Right ventricle myocardium inferior (tissue), 1 donor: ENCODE results near the gene C6orf62. TPM values are rescaled to one million over a fixed set of nuclear protein-coding genes. Genes with fewer than 3 reads are reported as not detected.
"Not testable (repeated sequence)": the region's sequence is repeated elsewhere in the genome, so short reads cannot be mapped to it uniquely, and the experiment has no call there.

ENCODE experiments used
- ATAC-seq: fragments of 200-7000 bp; cut with Tn5 transposase; one replicate; pipeline ENCODE4 v1.9.1; 2020; ENCODE audit warnings: mild to moderate bottlenecking, moderate library complexity
- DNase-seq: peaks from one replicate; pipeline ENCODE4 v3.0.0; 2021; ENCODE audit errors: missing footprints
- intact Hi-C: fragments of 100-400 bp; cut with DNase I; formaldehyde crosslinking; loops from one replicate; pipeline ENCODE4 v1.11.0; 2022
- long read RNA-seq: library from polyadenylated mRNA; unstranded; transcript quantifications from one replicate; pipeline ENCODE4 v2.0.0, GENCODE V29; 2021
- total RNA-seq: library from RNA; stranded (reverse); fragmentation: NEBNext Ultra II Directional; extraction: Animal tissue kit (Norgen Biotek cat#: 25700); gene quantifications from one replicate; pipeline ENCODE4 v1.2.1, GENCODE V29; 2021
- donor health status: DM: no; HTN: yes; CAD: no; lungs with severe emphysema.

The C6orf62 gene
- 43.2 TPM for total RNA-seq
- long read RNA-seq, full-length matches to known transcripts, result 3 of 3 reads
- long read RNA-seq, partial matches to known transcripts, result 0 of 3 reads
- long read RNA-seq, other reads (novel, unspliced or antisense), result 0 of 3 reads

- intact Hi-C loops, result no loop called here
- DNase-seq (peak; percentile 74), ATAC-seq (no peak)
Observed at GRCh38 chr6:24719125-24719971, at the start of gene C6orf62. Gene C6orf62 (minus strand): TSS chr6:24719154. CDS start chr6:24718668, 486 bp downstream.

DNA sequence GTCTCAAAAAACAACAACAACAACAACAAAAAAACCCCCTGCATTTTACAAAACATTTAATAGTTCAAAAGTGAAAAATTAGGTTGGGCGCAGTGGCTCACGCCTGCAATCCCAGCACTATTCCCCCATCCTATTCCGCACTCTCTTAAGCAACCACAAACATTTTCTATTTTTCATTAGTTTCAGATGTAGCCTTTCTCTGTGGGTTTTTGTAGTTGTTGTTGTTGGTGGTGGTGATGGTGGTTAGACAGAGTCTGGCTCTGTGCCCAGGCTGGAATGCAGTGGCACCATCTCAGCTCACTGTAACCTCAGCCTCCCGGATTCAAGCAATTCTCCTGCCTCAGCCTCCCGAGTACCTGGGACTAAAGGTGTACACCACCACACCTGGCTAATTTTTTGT lies 49.4 kb upstream of the C6orf62 start:
- intact Hi-C loops, result no loop called here
- ATAC-seq, result no peak
- DNase-seq, result no peak

DNA sequence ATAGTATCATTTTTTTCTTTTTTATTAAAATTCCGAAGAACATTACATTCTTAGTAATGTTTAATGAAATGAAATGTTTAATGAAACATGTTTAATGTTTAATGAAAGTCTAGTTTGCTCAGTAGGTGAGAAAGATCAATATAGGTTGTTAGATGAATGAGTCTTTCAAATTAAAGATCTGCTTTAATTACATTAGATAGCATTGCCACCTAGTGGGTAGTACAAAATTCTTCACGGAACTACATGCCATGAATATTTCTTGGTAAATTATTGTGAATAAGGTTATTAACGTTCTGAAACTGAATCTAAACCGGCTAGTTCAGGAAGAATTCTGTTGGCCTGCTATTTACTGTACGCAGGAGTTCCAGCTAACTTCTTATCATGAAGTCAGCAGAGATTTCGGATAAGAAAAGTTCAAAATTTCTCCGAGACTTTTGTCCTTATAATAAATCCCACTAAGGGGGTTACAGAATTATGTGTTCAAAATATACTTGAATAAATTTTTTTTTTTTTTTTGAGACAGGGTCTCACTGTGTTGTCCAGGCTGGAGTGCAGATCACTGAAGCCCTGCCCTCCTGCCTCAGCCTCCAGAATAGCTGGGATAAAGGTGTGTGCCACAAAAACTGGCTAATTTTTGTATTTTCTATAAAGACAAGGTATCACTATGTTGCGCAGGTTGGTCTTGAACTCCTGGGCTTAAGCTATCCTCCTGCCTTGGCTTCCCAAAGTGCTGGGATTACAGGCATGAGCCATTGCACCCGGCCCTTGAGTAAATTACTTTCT lies 47.9 kb upstream of the C6orf62 start:
- intact Hi-C loops, result no loop called here
- no peak for ATAC-seq
- no peak for DNase-seq

- DNase-seq, intact Hi-C loops, ATAC-seq: not testable (repeated sequence)
Observed at GRCh38 chr6:24765968-24766367, 47.0 kb upstream of the C6orf62 start.

GRCh38 chr6:24764833-24765828 lies 46.2 kb upstream of the C6orf62 start:
- ATAC-seq, result not testable (repeated sequence)

GRCh38 chr6:24763578-24763977 lies 44.6 kb upstream of the C6orf62 start:
- DNase-seq (no peak), ATAC-seq (no peak)
- intact Hi-C loops, result loop anchor here (5.0 kb wide), 1 partner anchor 181 kb away; no protein-coding TSS in a partner anchor

More at GRCh38 chr6:24764833-24765828, 46.2 kb upstream of the C6orf62 start:
- not testable (repeated sequence) for DNase-seq
- intact Hi-C loops, result loop anchor here (5.0 kb wide), 1 partner anchor 183 kb away; no protein-coding TSS in a partner anchor

DNA sequence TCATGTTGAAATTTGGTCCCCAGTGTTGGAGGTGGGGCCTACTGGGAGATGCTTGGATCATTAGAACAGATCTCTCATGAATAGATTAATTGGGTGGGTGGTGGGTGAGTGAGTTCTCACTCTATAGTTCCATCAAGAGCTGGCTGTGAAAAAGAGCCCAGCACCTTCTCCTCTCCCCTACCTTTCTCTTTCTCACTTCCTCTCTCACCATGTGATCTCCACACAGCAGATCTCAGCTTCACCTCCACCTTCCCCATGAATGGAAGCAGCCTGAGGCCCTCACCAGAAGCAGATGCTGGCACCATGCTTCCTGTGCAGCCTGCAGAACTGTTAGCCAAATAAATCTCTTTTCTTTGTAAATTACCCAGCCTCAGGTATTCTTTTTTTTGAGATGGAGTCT lies 42.9 kb upstream of the C6orf62 start:
- ATAC-seq, result no peak
- DNase-seq, result no peak
- intact Hi-C loops, result loop anchor here (5.0 kb wide), 1 partner anchor 180 kb away; no protein-coding TSS in a partner anchor

DNA sequence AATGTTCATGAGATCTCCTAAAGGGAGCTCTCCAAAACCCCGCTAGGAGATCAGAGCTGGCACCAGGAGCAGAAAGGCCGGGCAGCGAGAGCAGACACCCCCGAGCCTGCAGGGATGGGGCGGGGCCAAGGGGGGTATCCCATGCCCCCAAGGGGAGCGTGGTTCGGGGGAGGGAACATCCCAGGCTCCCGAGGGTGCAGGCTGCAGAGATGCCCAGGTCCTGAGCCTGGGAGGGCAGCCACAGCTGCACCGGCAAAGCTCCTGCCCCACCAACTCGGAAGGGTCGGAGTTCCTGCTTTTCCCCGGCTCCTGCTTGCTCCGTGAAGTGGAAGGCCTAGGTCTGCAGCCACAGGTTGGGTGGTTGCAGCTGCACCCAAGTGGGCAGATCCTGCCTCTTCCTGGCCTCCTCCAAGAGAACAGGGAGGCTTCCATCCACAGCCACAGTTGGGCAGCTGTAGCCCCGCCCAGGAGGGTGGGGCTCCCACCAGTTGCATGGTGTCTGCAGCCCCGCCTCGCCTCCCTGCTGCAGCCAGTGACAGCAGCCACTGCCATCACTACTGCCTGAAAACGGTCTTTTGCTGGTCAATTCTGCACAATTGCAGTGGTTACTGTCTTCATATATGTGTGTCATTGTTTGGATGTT lies 42.4 kb upstream of the C6orf62 start:
- no peak for DNase-seq
- ATAC-seq, result no peak
- intact Hi-C loops, result loop anchor here (5.0 kb wide), 1 partner anchor 179 kb away; no protein-coding TSS in a partner anchor

- intact Hi-C loops, result loop anchor here (5.0 kb wide), 1 partner anchor 178 kb away; no protein-coding TSS in a partner anchor
- ATAC-seq (no peak), DNase-seq (no peak)
Observed at GRCh38 chr6:24760210-24760609, 41.3 kb upstream of the C6orf62 start.

GRCh38 chr6:24759718-24760117 lies 40.8 kb upstream of the C6orf62 start:
- intact Hi-C loops, result loop anchor here (5.0 kb wide), 1 partner anchor 177 kb away; no protein-coding TSS in a partner anchor
- ATAC-seq, result no peak
- no peak for DNase-seq

- peak; percentile 28 for ATAC-seq
- intact Hi-C loops, result no loop called here
Observed at GRCh38 chr6:24757611-24758010, 38.7 kb upstream of the C6orf62 start.

GRCh38 chr6:24755279-24755678 lies 36.3 kb upstream of the C6orf62 start:
- DNase-seq (no peak), ATAC-seq (no peak)
- intact Hi-C loops, result no loop called here

More at GRCh38 chr6:24757611-24758010, 38.7 kb upstream of the C6orf62 start:
- no peak for DNase-seq

GRCh38 chr6:24754378-24754777 lies 35.4 kb upstream of the C6orf62 start:
- DNase-seq, ATAC-seq, intact Hi-C loops: not testable (repeated sequence)

DNA sequence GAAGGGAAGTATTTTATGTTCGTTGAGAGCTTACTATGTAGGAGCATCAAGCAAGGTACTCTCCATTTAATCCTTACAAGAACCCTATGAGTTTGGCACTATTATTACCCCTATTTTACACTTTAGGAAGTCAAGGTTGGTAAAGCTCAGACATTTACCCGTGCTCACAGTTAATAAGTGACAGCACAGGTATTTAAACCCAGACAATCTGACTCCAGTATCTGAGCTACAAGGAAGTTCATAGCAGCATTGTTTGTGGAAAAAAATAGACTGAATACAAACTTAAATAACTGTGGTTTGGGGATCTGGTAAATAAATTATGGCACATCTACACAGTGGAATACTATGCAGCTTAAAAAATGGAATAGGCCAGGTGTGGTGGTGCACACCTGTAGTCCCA lies 34.6 kb upstream of the C6orf62 start:
- intact Hi-C loops, result no loop called here
- DNase-seq (no peak), ATAC-seq (no peak)

DNA sequence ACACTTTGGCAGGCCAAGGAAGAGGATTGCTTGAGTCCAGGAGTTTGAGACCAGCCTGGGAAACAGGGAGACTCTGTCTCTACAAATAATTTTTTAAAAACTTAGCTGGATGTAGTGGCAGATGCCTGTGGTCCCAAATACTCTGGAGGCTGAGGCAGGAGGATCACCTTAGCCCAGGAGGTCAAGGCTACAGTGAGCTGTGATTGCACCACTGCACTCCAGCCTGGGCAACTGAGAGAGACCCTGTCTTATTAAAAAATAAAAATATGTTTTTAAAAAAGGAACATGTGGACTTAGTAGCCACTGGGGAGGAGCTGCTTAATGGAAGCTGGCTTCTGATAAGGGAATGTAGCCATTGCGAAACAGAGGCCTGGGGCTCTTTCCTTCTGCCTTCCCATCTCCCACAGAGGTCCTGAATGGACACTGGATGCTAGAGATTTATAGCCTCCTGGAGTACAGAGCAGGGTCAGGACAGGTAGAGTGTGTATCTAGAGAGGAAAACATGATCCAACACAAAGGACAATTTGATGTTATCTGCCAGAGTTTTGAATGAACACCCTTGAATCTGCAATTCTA lies 34.1 kb upstream of the C6orf62 start:
- ATAC-seq (no peak), DNase-seq (no peak)
- intact Hi-C loops, result no loop called here

GRCh38 chr6:24752503-24752902 lies 33.5 kb upstream of the C6orf62 start:
- no peak for ATAC-seq
- intact Hi-C loops, result no loop called here
- DNase-seq, result no peak

DNA sequence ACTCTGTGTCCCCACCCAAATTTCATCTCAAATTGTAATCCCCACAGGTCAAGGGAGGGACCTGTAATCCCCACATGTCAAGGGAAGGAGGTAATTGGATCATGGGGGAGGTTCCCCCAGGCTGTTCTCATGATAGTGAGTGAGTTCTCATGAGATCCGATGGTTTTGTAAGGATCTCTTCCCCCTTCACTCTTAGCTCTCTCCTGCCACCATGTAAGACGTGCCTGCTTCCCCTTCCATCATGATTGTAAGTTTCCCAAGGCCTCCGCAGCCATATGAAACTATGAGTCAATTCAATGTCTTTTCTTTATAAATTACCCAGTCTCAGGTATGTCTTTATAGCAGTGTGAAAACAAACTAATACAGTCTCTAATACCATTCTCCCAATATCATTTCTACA lies 31.9 kb upstream of the C6orf62 start:
- DNase-seq, intact Hi-C loops, ATAC-seq: not testable (repeated sequence)
